ENCODE measurements around the gene SNUPN.
"Not testable (repeated sequence)": the region's sequence is repeated elsewhere in the genome, so short reads cannot be mapped to it uniquely, and the experiment has no call there.

SNUPN gene

DNA sequence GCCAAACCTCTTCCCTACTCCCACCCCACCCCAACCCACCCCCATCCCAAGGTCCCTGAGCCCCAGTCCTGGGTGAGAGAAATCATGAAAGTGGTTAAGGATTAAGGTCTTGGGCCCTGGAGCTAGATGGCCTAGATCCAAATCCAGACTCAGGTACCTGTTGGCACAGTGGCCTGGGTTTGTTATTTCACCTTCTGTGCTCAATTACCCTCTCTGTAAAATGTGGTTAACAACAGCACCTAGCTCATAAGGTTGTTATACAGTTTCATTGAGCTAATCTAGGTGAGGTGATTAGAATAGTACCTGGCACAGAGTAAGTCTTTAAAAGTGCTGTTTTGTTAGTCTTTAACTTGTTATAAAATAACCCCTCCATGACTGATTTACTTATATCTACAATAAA is 6.4 kb upstream of the SNUPN start:
- no peak for DNase-seq

GRCh38 chr15:75622505-75622904 is 3.0 kb downstream of the SNUPN start:
- DNase-seq: no peak

- DNase-seq: no peak
These were observed 4.6 kb downstream of the SNUPN start for GRCh38 chr15:75620841-75621391.

GRCh38 chr15:75620058-75620820 is 5.3 kb downstream of the SNUPN start:
- DNase-seq: no peak

DNA sequence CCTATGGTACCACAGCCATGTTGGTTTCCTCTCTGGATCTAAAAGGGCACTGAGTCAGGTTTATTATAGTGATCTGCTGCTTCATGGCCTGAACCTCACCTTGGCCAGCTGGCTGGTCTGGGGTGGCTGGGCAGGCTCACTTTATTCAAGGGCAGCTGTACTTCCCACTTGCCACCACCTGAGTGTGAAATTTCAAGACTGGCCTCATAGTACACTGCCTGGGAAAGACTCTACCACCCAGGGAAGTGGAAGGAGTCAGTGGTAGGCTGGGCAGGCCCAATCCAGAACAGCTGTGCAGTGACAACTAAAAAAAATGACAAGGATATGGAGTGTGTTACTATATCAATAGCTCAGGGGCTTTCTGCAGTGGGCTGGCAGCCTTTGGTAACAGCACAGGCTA is 8.8 kb downstream of the SNUPN start:
- no peak for DNase-seq

DNA sequence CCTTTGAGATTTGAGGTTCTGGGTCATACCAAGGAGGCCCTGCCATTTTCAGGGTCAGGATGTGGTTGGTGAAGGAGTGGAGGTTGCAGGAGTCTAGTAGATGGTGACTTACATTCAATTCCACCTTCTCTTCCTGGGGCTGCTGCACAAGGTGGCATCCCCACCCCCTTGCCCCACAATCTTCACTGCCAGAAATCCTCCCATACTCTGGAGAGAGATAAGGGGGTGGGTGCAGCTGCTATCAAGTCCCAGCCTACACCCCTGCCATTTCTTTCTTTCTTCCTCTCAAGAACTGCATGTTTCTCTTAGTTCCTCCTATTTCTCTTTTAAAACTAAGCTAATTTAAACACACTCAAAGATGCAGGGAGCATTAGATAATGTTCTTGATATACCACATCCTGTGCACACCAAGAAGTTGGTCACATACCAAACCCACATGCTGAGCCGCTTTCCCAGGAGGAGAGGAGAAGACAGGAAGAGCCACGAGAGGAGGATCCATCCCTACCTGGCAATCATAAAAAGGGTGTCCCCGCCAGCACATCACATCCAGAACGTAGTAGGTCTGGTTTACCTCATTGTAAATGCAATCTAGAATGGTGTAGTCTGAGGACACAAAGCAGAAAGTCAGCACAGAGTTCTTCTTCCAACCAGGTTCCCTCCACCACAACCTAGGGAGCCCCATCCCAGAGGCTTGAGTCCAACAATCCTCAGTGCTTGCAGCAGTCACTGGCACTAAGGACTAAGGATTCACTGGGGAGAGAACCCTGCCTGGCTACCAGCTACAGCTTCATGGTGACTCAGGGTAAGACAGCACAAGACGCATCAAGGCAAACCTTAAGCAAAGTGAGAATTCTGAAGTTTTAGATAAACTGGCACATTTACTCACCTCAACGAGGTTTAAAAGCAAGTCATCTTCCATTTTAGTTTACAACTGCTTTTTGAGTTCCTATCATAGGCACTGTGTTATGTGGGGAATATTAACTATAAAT is 18.5 kb downstream of the SNUPN start:
- DNase-seq: no peak

DNA sequence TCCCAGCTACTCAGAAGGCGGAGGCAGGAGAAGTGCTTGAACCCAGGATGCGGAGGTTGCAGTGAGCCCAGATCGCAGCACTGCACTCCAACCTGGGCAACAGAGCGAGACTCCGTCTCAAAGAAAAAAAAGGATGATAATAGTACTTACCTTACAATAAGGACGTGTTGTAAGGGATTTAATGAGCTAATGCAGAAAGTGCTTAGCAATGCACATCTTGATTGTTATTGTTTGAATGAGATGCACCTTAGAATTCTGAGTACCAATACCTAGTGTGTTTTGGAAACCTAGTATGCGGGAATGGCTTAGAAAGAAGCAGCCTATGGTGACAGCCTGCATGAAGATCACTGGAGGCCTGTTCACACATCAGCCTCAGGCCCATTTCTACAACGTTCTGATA is 19.5 kb downstream of the SNUPN start:
- no peak for DNase-seq

DNA sequence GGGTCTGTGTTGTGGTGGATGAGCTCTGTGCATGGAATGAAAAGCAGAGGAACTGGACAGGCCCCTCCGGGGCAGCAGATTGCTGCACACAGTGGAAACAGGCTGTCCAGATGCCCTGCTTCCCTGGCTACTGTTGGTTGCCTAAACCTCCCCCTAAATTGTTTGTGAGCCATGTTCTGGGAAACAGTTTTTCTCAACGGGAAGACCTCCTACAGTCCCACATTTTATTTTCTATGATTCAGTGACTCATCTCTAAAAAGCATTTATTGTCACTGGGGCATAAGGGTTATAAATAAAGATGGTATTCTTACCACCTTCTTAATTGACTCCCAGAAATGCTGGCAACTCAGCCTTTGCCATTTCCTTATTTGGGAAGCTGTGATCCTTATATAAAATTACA is 26.1 kb downstream of the SNUPN start:
- DNase-seq: no peak

GRCh38 chr15:75598361-75598760 is 27.2 kb downstream of the SNUPN start:
- DNase-seq: no peak

- no peak for DNase-seq
These were observed 27.7 kb downstream of the SNUPN start for GRCh38 chr15:75597667-75598341.

DNA sequence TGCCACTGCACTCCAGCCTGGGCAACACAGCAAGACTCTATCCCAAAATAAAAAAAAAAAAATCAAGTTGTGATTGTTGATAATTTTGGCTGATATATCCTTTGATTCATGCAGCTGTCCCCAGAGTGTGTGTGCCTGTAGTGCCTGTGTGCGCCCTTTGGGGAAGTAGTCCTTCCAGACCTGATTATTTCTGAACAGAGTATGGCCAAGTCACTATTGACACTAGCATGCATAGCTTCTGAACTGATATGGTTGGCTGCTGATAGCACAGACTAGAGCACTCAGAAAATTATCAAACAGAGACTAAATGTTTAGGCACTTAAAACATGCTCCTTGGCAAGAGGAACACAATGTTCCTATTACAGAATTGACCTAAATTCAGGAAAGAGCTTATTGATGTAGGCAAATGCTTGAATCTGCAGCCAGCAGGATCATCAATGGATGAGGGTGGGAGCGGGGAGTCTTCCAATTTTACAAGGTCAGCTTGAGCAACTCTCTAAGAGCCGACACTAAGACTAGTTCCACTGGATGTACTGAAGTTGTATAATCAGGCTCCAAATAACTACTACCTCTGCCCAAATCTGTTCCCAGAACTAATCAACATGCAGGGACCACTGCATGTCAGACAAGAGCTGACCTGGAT is 28.7 kb downstream of the SNUPN start:
- DNase-seq: no peak

DNA sequence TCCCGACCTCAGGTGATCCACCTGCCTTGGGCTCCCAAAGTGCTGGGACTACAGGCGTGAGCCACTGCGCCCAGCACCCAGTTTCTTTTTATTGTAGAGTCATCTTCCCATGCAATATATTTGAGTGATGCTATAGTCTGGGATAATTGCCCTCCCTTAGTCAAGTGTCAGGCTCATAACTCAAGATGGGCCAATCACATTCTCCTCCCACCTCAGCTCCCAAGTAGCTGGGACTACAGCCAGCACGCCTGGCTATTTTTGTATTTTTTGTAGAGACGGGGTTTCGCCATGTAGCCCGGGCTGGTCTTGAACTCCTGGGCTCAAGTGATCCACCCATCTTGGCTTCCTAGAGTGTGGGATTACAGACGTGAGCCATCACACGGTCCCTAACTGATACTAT is 31.2 kb downstream of the SNUPN start:
- DNase-seq: no peak

DNA sequence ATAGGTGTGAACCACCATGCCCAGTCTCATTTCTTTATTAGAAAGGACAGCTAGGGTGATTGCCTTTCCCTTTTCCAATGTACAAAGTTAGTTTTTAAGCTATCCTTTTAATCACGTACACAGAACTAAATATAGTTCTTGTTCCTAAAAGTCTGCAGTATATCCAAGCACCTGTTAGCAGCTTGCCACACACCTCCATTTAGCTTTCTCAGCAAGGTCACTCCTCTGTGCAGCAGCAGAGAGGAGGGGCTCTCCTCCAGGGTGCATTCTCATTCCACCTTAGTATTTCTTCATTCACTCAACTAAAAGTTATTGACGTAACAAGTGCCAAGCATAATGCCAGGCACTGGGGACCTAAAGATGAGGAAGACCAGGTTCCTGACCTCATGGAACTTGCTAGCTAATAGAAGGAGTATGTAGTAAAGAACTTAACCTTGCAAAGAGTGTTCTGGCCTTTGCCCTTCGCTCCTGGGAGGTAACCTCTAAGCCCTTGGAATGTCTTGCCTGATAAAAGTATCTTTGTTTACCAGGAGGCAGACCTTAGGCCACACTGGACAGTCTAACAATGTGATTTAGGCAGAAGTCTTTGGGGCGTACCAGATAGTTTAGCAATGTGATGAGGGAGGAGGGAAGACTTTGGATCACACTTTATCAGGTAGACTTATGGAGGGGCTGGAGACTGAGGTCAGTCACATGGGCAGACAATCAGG is 33.7 kb downstream of the SNUPN start:
- no peak for DNase-seq

DNA sequence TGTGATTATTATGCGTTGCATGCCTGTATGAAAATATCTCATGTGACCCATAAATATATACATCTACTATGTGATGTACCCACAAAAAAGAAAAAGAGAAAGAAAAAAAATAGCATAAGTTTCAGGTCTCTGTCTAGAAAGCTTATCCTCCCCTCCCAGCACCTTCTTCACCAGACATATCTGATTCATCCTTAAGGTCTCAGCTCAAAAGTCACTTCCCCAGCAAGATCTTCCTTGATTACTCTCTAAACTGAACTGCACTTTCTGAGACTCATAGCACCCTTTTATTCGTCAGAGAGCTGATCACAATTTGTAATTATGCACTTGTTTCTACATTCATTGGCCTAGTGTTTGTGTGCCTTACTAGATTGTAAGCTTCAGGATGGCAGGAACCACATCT is 35.3 kb downstream of the SNUPN start:
- no peak for DNase-seq

- no peak for DNase-seq
These were observed 36.5 kb downstream of the SNUPN start for GRCh38 chr15:75589071-75589470.

- DNase-seq: not testable (repeated sequence)
These were observed 39.1 kb downstream of the SNUPN start for GRCh38 chr15:75586422-75586821.

GRCh38 chr15:75584121-75584520 is 41.4 kb downstream of the SNUPN start:
- DNase-seq: no peak

- no peak for DNase-seq
These were observed 41.8 kb downstream of the SNUPN start for GRCh38 chr15:75583701-75584100.

GRCh38 chr15:75582943-75583342 is 42.6 kb downstream of the SNUPN start:
- not testable (repeated sequence) for DNase-seq

DNA sequence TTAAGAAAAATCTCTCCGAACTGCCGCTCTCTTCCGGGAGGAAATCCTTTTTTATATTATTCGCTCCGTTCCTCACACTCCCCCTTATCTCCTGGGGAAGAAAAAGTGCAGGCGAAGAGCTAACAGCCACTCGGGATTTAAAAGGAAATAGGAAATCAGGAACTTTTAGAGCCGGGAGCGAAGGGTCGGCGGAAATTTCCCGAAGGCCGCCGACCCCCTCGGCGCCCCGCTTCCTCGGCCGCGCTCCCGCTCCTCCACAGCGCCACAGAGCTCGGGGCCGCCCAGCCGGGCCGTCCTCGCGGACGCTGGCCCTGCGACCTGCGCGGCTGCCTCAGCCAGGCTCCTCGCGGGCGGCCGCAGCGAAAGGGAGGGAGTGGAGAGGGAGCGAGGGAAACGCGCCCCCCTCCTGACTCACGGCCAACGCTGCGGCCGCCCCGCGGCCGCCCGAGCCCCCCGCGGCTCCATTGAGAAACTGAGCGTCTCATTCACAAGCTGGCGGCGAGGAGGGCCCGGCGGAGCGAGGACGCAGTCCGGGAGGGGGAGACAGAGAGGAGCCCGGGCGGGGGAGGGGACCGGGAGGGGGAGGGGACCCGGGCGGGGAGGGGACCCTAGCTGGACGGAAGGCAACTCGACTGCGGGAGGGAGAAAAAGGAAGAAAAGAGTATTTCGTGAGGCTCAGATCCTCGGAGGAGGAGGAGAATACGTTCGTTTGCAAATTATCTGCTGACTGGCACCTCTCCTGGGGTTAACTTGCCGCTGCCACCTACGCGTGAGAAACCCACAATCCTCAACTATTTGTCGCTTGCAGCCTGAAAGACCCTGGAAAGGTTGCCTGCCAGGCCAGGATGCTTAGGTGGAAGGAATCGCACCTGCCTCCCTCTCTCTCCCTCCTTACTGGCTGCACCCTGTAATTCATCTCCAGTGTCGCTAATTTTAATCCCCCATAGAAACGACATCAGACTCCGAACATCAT is 46.3 kb downstream of the SNUPN start, which contains the start of gene PTPN9:
Gene PTPN9 (minus strand): TSS at position 368 of the 973 bp plus-strand sequence. CDS start 539 bp downstream, outside the sequence.
- DNase-seq: no peak
